ENCODE measurements around the gene ACSL3. TPM values are rescaled to one million over a fixed set of nuclear protein-coding genes. Genes with fewer than 3 reads are reported as not detected.
"Not testable (repeated sequence)": the region's sequence is repeated elsewhere in the genome, so short reads cannot be mapped to it uniquely, and the experiment has no call there.

Gene ACSL3
- total RNA-seq, 1 donor from 2014 or later = 94.4 TPM

GRCh38 chr2:222976521-222977061 is 115.8 kb downstream of the ACSL3 start:
- no peak for DNase-seq

GRCh38 chr2:222977121-222977520 is 116.3 kb downstream of the ACSL3 start:
- no peak for DNase-seq

- DNase-seq = no peak
Measured at GRCh38 chr2:222978850-222979249, 118.0 kb downstream of the ACSL3 start.

- DNase-seq = no peak
Measured at GRCh38 chr2:222979484-222979883, 118.6 kb downstream of the ACSL3 start.

- DNase-seq = peak; percentile 51
Measured at GRCh38 chr2:222982010-222982908, 121.4 kb downstream of the ACSL3 start.

- no peak for DNase-seq
Measured at GRCh38 chr2:222982909-222983265, 122.1 kb downstream of the ACSL3 start.

- DNase-seq = no peak
Measured at GRCh38 chr2:222984908-222985307, 124.1 kb downstream of the ACSL3 start.

- no peak for DNase-seq
Measured at GRCh38 chr2:222989431-222989830, 128.6 kb downstream of the ACSL3 start.

- not testable (repeated sequence) for DNase-seq
Measured at GRCh38 chr2:222990206-222990605, 129.4 kb downstream of the ACSL3 start.

GRCh38 chr2:222992137-222992536 is 131.3 kb downstream of the ACSL3 start:
- DNase-seq = no peak

Other genes starting within 250 kb of the ACSL3 start
- 13.6 TPM for gene FARSB, start 204.9 kb upstream of the ACSL3 start, total RNA-seq
- not detected for gene MOGAT1, start 189.4 kb upstream of the ACSL3 start, total RNA-seq
- 6.7 TPM for gene KCNE4, start 191.2 kb downstream of the ACSL3 start, total RNA-seq

Data from tongue (tissue), 2 donors.